ENCODE data around the gene GDPD2. TPM values are rescaled to one million over a fixed set of nuclear protein-coding genes. Genes with fewer than 3 reads are reported as not detected.
A peak's percentile ranks its signal among the peaks of the same experiment; 100 is the strongest.

GDPD2 gene
- total RNA-seq, 2 experiments from 2014 or later, result not detected

DNA sequence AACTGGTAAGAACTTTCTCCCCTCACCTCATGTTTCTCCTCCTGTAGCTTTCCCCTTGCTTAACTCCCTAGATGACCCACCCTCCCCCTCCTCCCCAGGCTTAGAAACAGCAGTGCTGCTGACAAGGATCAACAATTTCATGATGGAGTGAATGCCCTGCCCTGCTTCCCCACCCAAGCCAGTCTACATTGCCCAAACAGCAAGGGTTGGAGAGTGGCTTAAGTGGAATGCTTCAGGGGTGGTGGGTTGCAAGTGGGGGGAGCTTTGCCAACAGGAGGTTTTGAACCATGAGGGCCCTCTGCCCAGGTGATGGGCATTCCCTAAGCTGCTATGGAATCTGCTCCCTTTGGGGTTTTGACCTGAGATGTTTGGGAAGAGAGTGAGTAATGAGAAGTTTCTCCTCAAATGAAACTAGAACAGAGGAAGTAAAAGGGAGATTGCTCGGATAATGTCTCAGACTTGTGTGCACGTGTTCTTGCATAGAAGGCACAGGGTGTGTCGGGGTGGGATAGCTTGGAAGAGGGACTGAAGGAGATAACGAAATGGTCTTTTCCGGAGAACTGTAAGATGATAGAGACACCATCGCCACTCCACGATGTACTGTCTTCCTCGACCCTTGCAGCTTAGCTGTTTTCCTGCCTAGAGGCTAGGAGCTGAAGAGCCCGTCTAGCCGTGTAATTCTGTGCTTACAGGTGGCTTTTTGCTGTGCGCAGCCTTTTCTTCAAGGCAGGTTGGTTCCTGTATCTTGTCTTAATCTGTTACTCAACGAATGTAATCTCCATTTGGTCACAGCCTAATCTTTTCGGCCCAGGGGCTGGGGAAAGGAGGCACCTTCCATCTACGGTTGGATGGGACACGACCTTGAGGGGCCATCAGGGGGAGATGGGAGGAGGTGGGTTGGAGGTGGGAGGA is 10.1 kb downstream of the GDPD2 start:
- no peak for ATAC-seq
- Mint-ChIP-seq H3K27ac (peak overlapping the region; percentile 91), H3K4me3 (peak overlapping the region; percentile 86), H3K9me3 (no peaks in the 10 kb centered on the region), H3K4me1 (ENCODE audit: low read depth) (peaks cover 13% of the 10 kb centered on the region), H3K27me3 (no peaks in the 10 kb centered on the region), H3K36me3 (ENCODE audit: low read depth) (no peaks in the 10 kb centered on the region)
- no peak for TF ChIP-seq CTCF (IDR thresholded peaks at IDR 0.05)
- intact Hi-C loops (cut with micrococcal nuclease), result loop anchor here (10.0 kb wide), 1 partner anchor 298 kb away; the partner anchor contains the start of gene IGBP1
- ChIA-PET CTCF (interaction anchor here (0.6 to 1.8 kb wide), 19 partner anchors 8 to 403 kb away, joined by 3 to 8 read pairs (median 3); partner anchors contain the start of genes GDPD2 and IGBP1), POLR2A (interaction anchor here (0.8 to 1.6 kb wide), 3 partner anchors 143 to 301 kb away, joined by 3 to 5 read pairs (median 3); partner anchors contain the start of genes KIF4A and PDZD11)
- DNase-seq, result no peak

DNA sequence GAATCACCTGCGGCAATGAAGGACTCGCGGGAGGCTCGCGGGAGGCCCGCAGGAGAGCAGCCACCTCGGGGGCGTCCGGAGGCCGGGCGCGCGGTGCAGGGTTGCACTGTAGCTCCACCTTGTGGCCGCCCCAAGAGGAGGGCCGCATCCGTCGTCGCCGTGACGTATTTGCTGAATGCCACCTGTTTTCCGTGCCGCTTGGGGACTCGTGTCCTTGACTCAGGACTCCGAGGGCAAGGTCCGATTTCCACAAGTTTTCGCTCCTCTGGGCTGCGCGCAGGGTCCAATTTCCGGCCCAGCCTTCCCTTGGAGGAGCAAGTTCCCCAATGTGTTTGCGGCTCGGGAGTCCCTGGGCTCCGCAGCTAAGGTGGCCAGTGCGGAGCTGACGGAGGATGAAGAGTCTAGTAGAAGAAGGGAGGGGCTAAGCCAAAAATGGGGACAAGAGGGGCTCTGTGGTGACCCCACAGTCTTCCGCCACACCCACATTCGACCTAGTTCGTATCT is 10.8 kb downstream of the GDPD2 start:
- ATAC-seq (peak; percentile 79), DNase-seq (peak; percentile 83)
- POLR2A ChIA-PET, result interaction anchor here (1.3 to 1.6 kb wide), 2 partner anchors 144 to 157 kb away, joined by 3 to 5 read pairs; partner anchors contain the start of genes KIF4A and PDZD11
- Mint-ChIP-seq H3K27ac (peak overlapping the region; percentile 91), H3K36me3 (ENCODE audit: low read depth) (no peaks in the 10 kb centered on the region), H3K4me3 (peak overlapping the region; percentile 86), H3K4me1 (ENCODE audit: low read depth) (peaks cover 18% of the 10 kb centered on the region), H3K27me3 (no peaks in the 10 kb centered on the region), H3K9me3 (no peaks in the 10 kb centered on the region)
- CTCF ChIA-PET, result interaction anchor here (0.6 to 1.8 kb wide), 18 partner anchors 9 to 404 kb away, joined by 3 to 8 read pairs (median 3); partner anchors contain the start of genes GDPD2, IGBP1, KIF4A and PDZD11
- peak; percentile 60 for TF ChIP-seq CTCF (IDR thresholded peaks at IDR 0.05)
- intact Hi-C loops (cut with micrococcal nuclease), result loop anchor here (10.0 kb wide), 1 partner anchor 299 kb away; the partner anchor contains the start of gene IGBP1

- H3K27ac Mint-ChIP-seq, result peak overlapping the region; percentile 91
- no peak for TF ChIP-seq CTCF (IDR thresholded peaks at IDR 0.05)
- no peaks in the 10 kb centered on the region for H3K36me3 Mint-ChIP-seq (ENCODE audit: low read depth)
- CTCF ChIA-PET, result interaction anchor here (0.7 to 1.8 kb wide), 8 partner anchors 17 to 405 kb away, joined by 3 to 8 read pairs (median 3); partner anchors contain the start of genes KIF4A and PDZD11
- ATAC-seq (peak; percentile 72), DNase-seq (peak; percentile 85)
- POLR2A ChIA-PET, result interaction anchor here (1.2 to 1.6 kb wide), 3 partner anchors 17 to 157 kb away, joined by 3 to 5 read pairs (median 4); partner anchors contain the start of genes KIF4A and PDZD11
- intact Hi-C loops (cut with micrococcal nuclease), result loop anchor here (10.0 kb wide), 1 partner anchor 300 kb away; the partner anchor contains the start of gene IGBP1
- H3K9me3 Mint-ChIP-seq, result no peaks in the 10 kb centered on the region
- H3K4me3 Mint-ChIP-seq, result peak overlapping the region; percentile 86
- H3K27me3 Mint-ChIP-seq, result no peaks in the 10 kb centered on the region
- H3K4me1 Mint-ChIP-seq (ENCODE audit: low read depth), result peaks cover 21% of the 10 kb centered on the region
Observed at GRCh38 chrX:70434352-70434866, 11.3 kb downstream of the GDPD2 start.

DNA sequence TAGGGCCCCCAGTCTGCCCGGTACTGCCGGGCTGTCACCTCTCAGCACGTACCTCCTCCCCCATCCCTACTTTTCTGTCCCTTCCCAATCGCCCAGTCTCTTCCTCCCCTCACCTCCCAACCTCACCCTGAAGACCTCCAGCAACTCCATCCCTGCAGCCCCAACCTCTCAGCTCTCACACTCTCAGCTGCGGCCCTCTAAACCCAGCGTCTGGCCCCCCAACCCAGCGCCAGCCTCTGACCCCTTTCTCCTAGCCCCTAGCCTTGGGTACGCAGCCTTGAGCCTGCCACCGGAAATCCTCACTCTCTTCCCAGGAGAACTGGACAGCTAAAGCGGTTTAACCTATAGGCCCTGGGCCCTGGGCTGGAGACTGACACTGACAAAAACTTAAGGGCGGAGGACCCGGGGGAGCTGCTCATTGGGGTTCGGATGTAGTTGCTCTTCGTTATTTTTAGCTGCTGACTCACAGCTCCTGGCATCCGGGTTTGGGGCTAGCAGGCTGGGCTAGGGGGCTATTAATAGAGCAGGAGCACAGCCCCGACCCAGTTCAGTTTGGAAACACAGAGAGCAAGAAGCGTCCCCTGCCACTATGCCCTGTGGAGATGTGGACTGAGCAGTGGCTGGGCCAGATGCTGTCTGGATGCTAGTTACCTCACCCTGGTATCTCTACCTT is 11.9 kb downstream of the GDPD2 start:
- H3K27ac Mint-ChIP-seq, result peak overlapping the region; percentile 59
- no peak for TF ChIP-seq CTCF (IDR thresholded peaks at IDR 0.05)
- ChIA-PET CTCF (interaction anchor here (1.1 to 1.8 kb wide), 5 partner anchors 16 to 230 kb away, joined by 3 to 11 read pairs (median 3); partner anchors contain the start of genes KIF4A and PDZD11), POLR2A (interaction anchor here (1.2 to 1.3 kb wide), 2 partner anchors 16 to 145 kb away, joined by 3 to 4 read pairs; partner anchors contain the start of genes KIF4A and PDZD11)
- H3K4me1 Mint-ChIP-seq (ENCODE audit: low read depth), result peaks cover 21% of the 10 kb centered on the region
- no peaks in the 10 kb centered on the region for H3K36me3 Mint-ChIP-seq (ENCODE audit: low read depth)
- intact Hi-C loops (cut with micrococcal nuclease), result loop anchor here (10.0 kb wide), 1 partner anchor 300 kb away; the partner anchor contains the start of gene IGBP1
- ATAC-seq (peak; percentile 14), DNase-seq (peak; percentile 43)
- no peaks in the 10 kb centered on the region for H3K27me3 Mint-ChIP-seq
- no peaks in the 10 kb centered on the region for H3K9me3 Mint-ChIP-seq
- H3K4me3 Mint-ChIP-seq, result peak overlapping the region; percentile 86
